Lower leg skin (tissue), 3 donors: ENCODE results near the gene CLCNKB.

Experiments used
- CTCF ChIP-seq, 3 donors: fragments of 450-650 bp; IDR thresholded peaks; one replicate each; pipeline ENCODE4 v1.5.1; 2016; ENCODE audit warnings: antibody characterized with exemption in 3 of 3, mild to moderate bottlenecking in 3 of 3, moderate library complexity in 2 of 3
- POLR2A ChIP-seq, 2 donors: fragments of 450-650 bp; IDR thresholded peaks; one replicate each; pipeline ENCODE4 v1.6.1; 2016 to 2017; ENCODE audit warnings: antibody characterized with exemption in 2 of 2, mild to moderate bottlenecking in 1 of 2, moderate library complexity in 1 of 2

- TF ChIP-seq POLR2A (IDR thresholded peaks at IDR 0.05) (no peak), CTCF (IDR thresholded peaks at IDR 0.05) (no peak)
Observed at GRCh38 chr1:16074217-16074616, 30.6 kb downstream of the CLCNKB start.
